Psoas muscle (tissue), 8 donors: ENCODE data around the gene ANAPC5. TPM values are rescaled to one million over a fixed set of nuclear protein-coding genes. Genes with fewer than 3 reads are reported as not detected.
"Not testable (repeated sequence)": the region's sequence is repeated elsewhere in the genome, so short reads cannot be mapped to it uniquely, and the experiment has no call there.

ENCODE experiments used
- ATAC-seq, 4 donors: fragments of 200-7000 bp; cut with Tn5 transposase; one replicate each; pipeline ENCODE4 v1.9.1; 2020; ENCODE audit warnings: moderate library complexity in 3 of 4, mild to moderate bottlenecking in 2 of 4
- DNase-seq, 2 donors: peaks; one replicate each; pipeline ENCODE4 v3.0.0-alpha.2; 2020
- H3K27ac ChIP-seq: fragments of 200-600 bp; one replicate; pipeline ENCODE4 v1.8.0; 2022
- H3K27me3 ChIP-seq, 3 donors: fragments of 200-600 bp in 1 of 3; one replicate each; pipeline versions ENCODE4 v1.6.1 to v1.8.0; 2013 to 2022; ENCODE audit warnings: low read length in 2 of 3, mild to moderate bottlenecking in 2 of 3, moderate library complexity in 1 of 3; ENCODE audit not compliant: insufficient read depth in 3 of 3
- H3K36me3 ChIP-seq, 2 donors: fragments of 200-600 bp in 1 of 2; one replicate each; pipeline versions ENCODE4 v1.6.1 to v1.8.0; 2013 to 2022; ENCODE audit warnings: low read depth in 1 of 2, mild to moderate bottlenecking in 1 of 2, moderate library complexity in 1 of 2; ENCODE audit not compliant: insufficient read depth in 1 of 2
- H3K4me1 ChIP-seq: fragments of 200-600 bp; one replicate; pipeline ENCODE4 v1.8.0; 2022
- H3K4me3 ChIP-seq: fragments of 200-600 bp; one replicate; pipeline ENCODE4 v1.8.0; 2022; ENCODE audit warnings: mild to moderate bottlenecking
- H3K9me3 ChIP-seq: fragments of 200-600 bp; one replicate; pipeline ENCODE4 v1.8.0; 2022
- WGBS, 3 donors: extraction: QIAGEN DNeasy Blood & Tissue Kit; methylation state at CpG; one replicate each; pipeline versions ENCODE4 v1.1.6 to v1.1.7; 2013; 5-methylcytosine and 5-hydroxymethylcytosine counted together
- intact Hi-C, 2 donors: fragments of 100-400 bp; cut with DNase I; formaldehyde crosslinking; loops; one replicate each; pipeline versions ENCODE4 v1.11.0 to v1.14.2; 2022
- polyA plus RNA-seq, 3 donors: library from polyadenylated mRNA; stranded (reverse); fragments of 200-250 nt; gene quantifications; one replicate each; pipeline ENCODE4 v1.2.3, GENCODE V29; 2013
- total RNA-seq, 4 donors: library from RNA; stranded (reverse); fragmentation: NEBNext Ultra II Directional in 2 of 4; extraction: Animal tissue kit (Norgen Biotek cat#: 25700) in 2 of 4; gene quantifications; one replicate each; pipeline versions ENCODE4 v1.2.1 to v1.2.4, GENCODE V29; 2021 to 2023
- TF ChIP-seq, protein P1 (sequence below): fragments of 200-600 bp; IDR thresholded peaks from one replicate; pipeline ENCODE4 v1.8.0; 2022; ENCODE audit warnings: antibody characterized with exemption
- donor health status: healthy with polysubstance abuse.
- donor health status: DM: no; HTN: no; CAD: no; lungs with moderate emphysema.
- donor health status: Bipolar disorder and iron deficiency.
- donor health status: healthy.
- donor health status: DM: yes; HTN: yes; CAD: no.
- donor health status: DM: no; HTN: no; CAD: no.
- donor health status: DM: no; HTN: no; CAD: no.
- donor health status: DM: yes; HTN: yes; CAD: no.

Gene ANAPC5
- total and polyA plus RNA-seq, 7 donors: 47.1 to 120 (median 70.8) TPM

DNA sequence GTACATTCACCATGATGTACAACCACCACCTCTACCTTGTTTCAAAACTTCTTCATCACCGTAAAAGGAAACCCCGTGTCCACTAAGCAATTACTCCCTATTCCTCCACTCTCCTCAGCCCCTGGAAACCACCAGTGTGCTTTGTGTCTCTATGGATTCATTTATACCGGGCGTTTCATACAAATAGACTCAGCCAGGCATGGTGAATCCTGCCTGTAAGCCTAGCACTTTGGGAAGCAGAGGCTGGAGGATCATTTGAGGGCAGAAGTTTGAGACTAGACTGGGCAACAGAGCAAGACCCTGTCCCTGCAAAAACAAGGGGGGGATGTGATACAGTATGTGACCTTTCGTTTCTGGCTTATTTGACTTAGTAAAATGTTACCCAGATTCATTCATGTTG is 26.5 kb upstream of the ANAPC5 start:
- intact Hi-C loops: no loop called here
- Histone ChIP-seq H3K27ac (no peak overlapping the region), H3K9me3 (no peaks in the 10 kb centered on the region), H3K4me1 (no peaks in the 10 kb centered on the region), H3K27me3 (no peaks in the 10 kb centered on the region), H3K4me3 (no peak overlapping the region), H3K36me3 (no peaks in the 10 kb centered on the region)
- TF ChIP-seq, protein P1, sequence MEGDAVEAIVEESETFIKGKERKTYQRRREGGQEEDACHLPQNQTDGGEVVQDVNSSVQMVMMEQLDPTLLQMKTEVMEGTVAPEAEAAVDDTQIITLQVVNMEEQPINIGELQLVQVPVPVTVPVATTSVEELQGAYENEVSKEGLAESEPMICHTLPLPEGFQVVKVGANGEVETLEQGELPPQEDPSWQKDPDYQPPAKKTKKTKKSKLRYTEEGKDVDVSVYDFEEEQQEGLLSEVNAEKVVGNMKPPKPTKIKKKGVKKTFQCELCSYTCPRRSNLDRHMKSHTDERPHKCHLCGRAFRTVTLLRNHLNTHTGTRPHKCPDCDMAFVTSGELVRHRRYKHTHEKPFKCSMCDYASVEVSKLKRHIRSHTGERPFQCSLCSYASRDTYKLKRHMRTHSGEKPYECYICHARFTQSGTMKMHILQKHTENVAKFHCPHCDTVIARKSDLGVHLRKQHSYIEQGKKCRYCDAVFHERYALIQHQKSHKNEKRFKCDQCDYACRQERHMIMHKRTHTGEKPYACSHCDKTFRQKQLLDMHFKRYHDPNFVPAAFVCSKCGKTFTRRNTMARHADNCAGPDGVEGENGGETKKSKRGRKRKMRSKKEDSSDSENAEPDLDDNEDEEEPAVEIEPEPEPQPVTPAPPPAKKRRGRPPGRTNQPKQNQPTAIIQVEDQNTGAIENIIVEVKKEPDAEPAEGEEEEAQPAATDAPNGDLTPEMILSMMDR: no peak
- DNase-seq: no peak
- WGBS, 3 donors: 65 to 75% (median 70%) methylated on average over 5 of the region's 5 CpGs
- ATAC-seq: no peak

DNA sequence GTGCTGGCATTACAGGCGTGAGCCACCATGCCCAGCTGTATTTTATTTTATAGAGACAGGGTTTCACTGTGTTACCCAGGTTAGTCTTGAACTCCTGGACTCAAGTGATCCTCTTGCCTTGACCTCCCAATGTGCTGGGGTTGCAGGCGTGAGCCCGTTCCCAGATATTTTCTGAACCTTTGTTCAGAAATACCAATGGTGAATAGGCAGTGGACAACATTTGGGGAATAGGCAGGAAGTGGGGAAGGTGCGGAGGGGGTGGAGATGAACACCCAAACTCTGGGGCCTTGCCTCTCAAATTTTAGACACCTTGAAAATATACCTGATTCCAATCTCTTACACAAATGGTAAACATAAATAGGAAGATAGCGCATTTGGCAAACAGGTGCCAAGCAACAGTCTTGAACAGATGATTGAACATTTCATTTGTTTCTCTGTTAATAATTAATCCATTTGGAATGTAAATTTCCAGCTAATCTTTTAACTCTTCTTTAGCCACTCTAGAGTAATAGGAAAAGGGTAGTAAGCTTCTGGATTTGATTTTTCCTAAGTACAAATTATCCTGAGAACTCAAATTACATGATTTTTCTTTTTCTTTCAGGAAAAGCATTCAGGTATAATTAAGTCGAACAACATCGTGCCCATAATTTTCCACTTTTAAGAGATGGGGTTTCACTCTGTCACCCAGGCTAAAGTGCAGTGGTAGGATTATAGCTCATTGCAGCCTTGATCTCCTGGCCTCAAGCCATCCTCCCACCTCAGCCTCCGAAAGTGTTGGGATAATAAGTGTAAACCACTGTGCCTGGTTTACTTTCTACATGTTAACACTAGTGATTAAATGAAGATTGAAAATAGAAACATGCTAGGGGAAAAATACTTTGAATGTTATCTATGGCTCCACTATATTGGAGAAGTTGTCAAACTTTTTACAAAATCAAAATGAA is 24.8 kb upstream of the ANAPC5 start:
- WGBS, 3 donors: 83 to 87% (median 84%) methylated on average over 8 of the region's 8 CpGs
- Histone ChIP-seq H3K27ac (no peak overlapping the region), H3K9me3 (no peaks in the 10 kb centered on the region), H3K27me3 (no peaks in the 10 kb centered on the region), H3K4me1 (no peaks in the 10 kb centered on the region), H3K4me3 (no peak overlapping the region), H3K36me3 (no peaks in the 10 kb centered on the region)
- intact Hi-C loops: no loop called here
- DNase-seq (no peak), ATAC-seq (no peak)
- TF ChIP-seq, protein P1: no peak

DNA sequence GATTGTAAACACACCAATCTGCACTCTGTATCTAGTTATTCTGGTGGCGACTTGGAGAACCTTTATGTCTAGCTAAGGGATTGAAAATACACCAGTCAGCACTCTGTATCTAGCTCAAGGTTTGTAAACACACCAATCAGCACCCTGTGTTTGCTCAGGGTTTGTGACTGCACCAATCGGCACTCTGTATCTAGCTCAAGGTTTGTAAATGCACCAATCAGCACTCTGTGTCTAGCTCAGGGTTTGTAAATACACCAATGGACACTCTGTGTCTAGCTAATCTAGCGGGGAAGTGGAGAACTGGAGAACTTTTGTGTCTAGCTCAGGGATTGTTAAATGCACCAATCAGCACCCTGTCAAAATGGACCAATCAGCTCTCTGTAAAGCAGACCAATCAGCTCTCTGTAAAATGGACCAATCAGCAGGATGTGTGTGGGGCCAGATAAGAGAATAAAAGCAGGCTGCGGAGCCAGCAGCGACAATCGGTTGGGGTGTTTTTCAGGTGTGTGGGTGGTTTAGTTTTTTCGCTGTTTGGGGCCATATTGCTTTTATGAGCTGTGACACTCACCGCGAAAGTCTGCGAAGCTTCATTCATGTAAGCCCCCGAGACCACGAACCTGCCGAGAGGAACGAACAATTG is 22.9 kb upstream of the ANAPC5 start:
- H3K4me1 ChIP-seq, H3K9me3 ChIP-seq, ATAC-seq, H3K27ac ChIP-seq, H3K27me3 ChIP-seq, DNase-seq, intact Hi-C loops, H3K4me3 ChIP-seq, H3K36me3 ChIP-seq: not testable (repeated sequence)
- WGBS, 3 donors: 69 to 73% (median 70%) methylated on average over 14 of the region's 14 CpGs

DNA sequence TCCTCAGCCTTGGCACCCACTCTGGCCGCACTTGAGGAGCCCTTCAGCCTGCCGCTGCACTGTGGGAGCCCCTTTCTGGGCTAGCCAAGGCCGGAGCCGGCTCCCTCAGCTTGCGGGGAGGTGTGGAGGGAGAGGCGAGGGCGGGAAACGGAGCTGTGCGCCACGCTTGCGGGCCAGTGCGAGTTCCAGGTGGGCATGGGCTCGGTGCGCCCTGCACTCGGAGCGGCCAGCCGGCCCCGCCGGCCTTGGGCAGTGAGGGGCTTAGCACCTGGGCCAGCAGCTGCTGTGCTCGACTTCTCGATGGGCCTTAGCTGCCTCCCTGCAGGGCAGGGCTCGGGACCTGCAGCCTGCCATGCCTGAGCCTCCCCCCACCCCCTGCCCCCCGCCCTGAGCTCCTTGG is 22.1 kb upstream of the ANAPC5 start:
- H3K4me1 ChIP-seq, H3K4me3 ChIP-seq, H3K27me3 ChIP-seq, H3K36me3 ChIP-seq, H3K27ac ChIP-seq, DNase-seq, ATAC-seq, intact Hi-C loops, H3K9me3 ChIP-seq: not testable (repeated sequence)
- WGBS, 3 donors: 93 to 94% (median 94%) methylated on average over 15 to 23 of the region's 23 CpGs

DNA sequence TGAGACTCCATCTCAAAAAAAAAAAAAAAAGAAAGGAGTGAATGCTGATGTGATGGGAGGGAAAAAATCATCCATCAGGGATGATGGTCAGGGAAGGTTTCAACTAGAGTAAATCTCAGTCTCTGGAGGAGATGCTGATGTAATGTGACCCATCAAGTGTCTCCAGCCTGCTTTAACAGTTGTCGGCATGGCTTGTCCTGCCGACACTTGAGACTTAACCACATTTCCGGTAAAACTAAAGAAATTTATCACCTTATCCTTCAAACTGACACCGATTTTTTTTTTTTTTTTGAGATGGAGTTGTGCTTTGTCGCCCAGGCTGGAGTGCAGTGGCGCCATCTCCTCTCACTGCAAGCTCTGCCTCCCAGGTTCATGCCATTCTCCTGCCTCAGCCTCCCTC is 21.5 kb upstream of the ANAPC5 start:
- no peak overlapping the region for H3K4me3 ChIP-seq
- intact Hi-C loops: no loop called here
- peaks cover 5% of the 10 kb centered on the region for H3K4me1 ChIP-seq
- TF ChIP-seq, protein P1: no peak
- DNase-seq (no peak), ATAC-seq (no peak)
- H3K36me3 ChIP-seq: no peaks in the 10 kb centered on the region
- H3K9me3 ChIP-seq: no peaks in the 10 kb centered on the region
- no peaks in the 10 kb centered on the region for H3K27me3 ChIP-seq
- no peak overlapping the region for H3K27ac ChIP-seq
- WGBS, 3 donors: 65 to 76% (median 71%) methylated on average over 6 of the region's 6 CpGs
